ENCODE results near the gene TSHR. TPM values are rescaled to one million over a fixed set of nuclear protein-coding genes. Genes with fewer than 3 reads are reported as not detected.
A peak's percentile ranks its signal among the peaks of the same experiment; 100 is the strongest.
"Not testable (repeated sequence)": the region's sequence is repeated elsewhere in the genome, so short reads cannot be mapped to it uniquely, and the experiment has no call there.

Gene TSHR
- total RNA-seq = not detected in 2 replicates

GRCh38 chr14:80955416-80955941 lies at the start of gene TSHR:
Gene TSHR, plus strand, starts transcription at chr14:80955621. Its CDS starts 60 bp downstream, at chr14:80955681.
- H2AFZ ChIP-seq (ENCODE audit: low read length) = peak within 1 kb of the TSS; percentile 87
- no peaks in the 10 kb centered on the region for H3K9me3 ChIP-seq (ENCODE audit: low read depth, low read length)
- H3K4me1 ChIP-seq (ENCODE audit: insufficient read depth, low read length) = no peaks in the 10 kb centered on the region
- H3K79me2 ChIP-seq (ENCODE audit: insufficient read depth, low read length) = no peaks in the 10 kb centered on the region
- no peak within 1 kb of the TSS for H3K27ac ChIP-seq (ENCODE audit: low read depth, low read length)
- no peaks in the 10 kb centered on the region for H4K20me1 ChIP-seq (ENCODE audit: insufficient read depth, low read length)
- H3K4me3 ChIP-seq (ENCODE audit: insufficient read depth, low read length) = peak within 1 kb of the TSS; percentile 73
- peak; percentile 32 for DNase-seq (ENCODE audit: insufficient read length, low spot score, missing footprints)
- peak within 1 kb of the TSS; percentile 84 for H3K4me2 ChIP-seq (ENCODE audit: insufficient read depth, low read length)
- peaks cover 27% of the 10 kb centered on the region for H3K27me3 ChIP-seq (ENCODE audit: insufficient read depth, low read length)
- H3K36me3 ChIP-seq (ENCODE audit: insufficient read depth, low read length) = no peaks in the 10 kb centered on the region
- TF ChIP-seq CTCF (IDR thresholded peaks at IDR 0.05; ENCODE audit: extremely low read depth, low read depth, low read length) = no peak

- no peak for DNase-seq (ENCODE audit: insufficient read length, low spot score, missing footprints)
- H3K4me1 ChIP-seq (ENCODE audit: insufficient read depth, low read length) = no peaks in the 10 kb centered on the region
- H3K27me3 ChIP-seq (ENCODE audit: insufficient read depth, low read length) = no peaks in the 10 kb centered on the region
- no peaks in the 10 kb centered on the region for H3K36me3 ChIP-seq (ENCODE audit: insufficient read depth, low read length)
- no peaks in the 10 kb centered on the region for H4K20me1 ChIP-seq (ENCODE audit: insufficient read depth, low read length)
- no peak overlapping the region for H3K4me2 ChIP-seq (ENCODE audit: insufficient read depth, low read length)
- no peaks in the 10 kb centered on the region for H3K9me3 ChIP-seq (ENCODE audit: low read depth, low read length)
- H3K79me2 ChIP-seq (ENCODE audit: insufficient read depth, low read length) = no peaks in the 10 kb centered on the region
- no peak for TF ChIP-seq CTCF (IDR thresholded peaks at IDR 0.05; ENCODE audit: extremely low read depth, low read depth, low read length)
- H2AFZ ChIP-seq (ENCODE audit: low read length) = no peak overlapping the region
- no peak overlapping the region for H3K27ac ChIP-seq (ENCODE audit: low read depth, low read length)
- H3K4me3 ChIP-seq (ENCODE audit: insufficient read depth, low read length) = no peak overlapping the region
Observed at GRCh38 chr14:80906336-80906735, 49.1 kb upstream of the TSHR start.

DNA sequence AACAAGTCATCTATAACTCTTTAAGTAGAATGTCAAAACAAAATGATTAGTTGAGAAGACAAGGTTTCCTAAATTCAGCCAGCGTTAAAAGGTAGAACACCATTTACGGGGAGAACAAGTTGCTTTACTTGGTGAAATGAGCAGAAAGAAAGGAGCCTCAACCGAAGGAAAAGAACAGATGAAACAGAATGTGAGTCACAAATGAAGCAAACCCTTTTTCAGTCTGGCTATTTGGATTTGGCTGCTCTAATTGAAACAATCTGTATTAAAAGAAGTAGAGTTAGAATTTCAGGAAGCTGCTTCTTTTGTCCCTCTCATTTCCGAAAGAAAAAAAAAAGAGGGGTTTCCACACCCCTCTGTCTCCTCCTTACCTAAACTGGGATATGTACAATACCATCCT lies 48.5 kb upstream of the TSHR start:
- H2AFZ ChIP-seq (ENCODE audit: low read length) = peak overlapping the region; percentile 30

DNA sequence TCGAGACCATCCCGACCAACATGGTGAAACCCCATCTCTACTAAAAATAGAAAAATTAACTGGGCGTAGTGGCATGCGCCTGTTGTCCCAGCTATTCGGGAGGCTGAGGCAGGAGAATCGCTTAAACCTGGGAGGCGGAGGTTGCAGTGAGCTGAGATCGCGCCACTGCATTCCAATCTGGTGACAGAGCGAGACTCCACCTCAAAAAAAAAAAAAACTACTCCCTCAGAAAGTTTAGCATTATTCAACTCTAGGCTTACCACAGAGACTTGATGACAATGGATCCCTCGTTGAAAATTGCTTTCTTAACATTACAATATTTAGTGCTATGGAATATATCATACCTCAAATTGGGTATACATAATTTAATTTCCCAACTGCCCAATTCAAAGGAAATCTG lies 43.4 kb upstream of the TSHR start:
- H3K9me3 ChIP-seq (ENCODE audit: low read depth, low read length); H3K79me2 ChIP-seq (ENCODE audit: insufficient read depth, low read length); H2AFZ ChIP-seq (ENCODE audit: low read length); H3K4me3 ChIP-seq (ENCODE audit: insufficient read depth, low read length); H4K20me1 ChIP-seq (ENCODE audit: insufficient read depth, low read length); H3K27me3 ChIP-seq (ENCODE audit: insufficient read depth, low read length); H3K4me2 ChIP-seq (ENCODE audit: insufficient read depth, low read length); DNase-seq (ENCODE audit: insufficient read length, low spot score, missing footprints); H3K36me3 ChIP-seq (ENCODE audit: insufficient read depth, low read length); H3K4me1 ChIP-seq (ENCODE audit: insufficient read depth, low read length); H3K27ac ChIP-seq (ENCODE audit: low read depth, low read length): not testable (repeated sequence)

More for the DNA sequence above, 48.5 kb upstream of the TSHR start:
- Histone ChIP-seq H4K20me1 (ENCODE audit: insufficient read depth, low read length) (no peaks in the 10 kb centered on the region), H3K79me2 (ENCODE audit: insufficient read depth, low read length) (no peaks in the 10 kb centered on the region), H3K27me3 (ENCODE audit: insufficient read depth, low read length) (no peaks in the 10 kb centered on the region), H3K4me3 (ENCODE audit: insufficient read depth, low read length) (no peak overlapping the region), H3K27ac (ENCODE audit: low read depth, low read length) (no peak overlapping the region), H3K4me1 (ENCODE audit: insufficient read depth, low read length) (no peaks in the 10 kb centered on the region), H3K36me3 (ENCODE audit: insufficient read depth, low read length) (no peaks in the 10 kb centered on the region), H3K4me2 (ENCODE audit: insufficient read depth, low read length) (peak overlapping the region; percentile 34), H3K9me3 (ENCODE audit: low read depth, low read length) (no peaks in the 10 kb centered on the region)
- no peak for DNase-seq (ENCODE audit: insufficient read length, low spot score, missing footprints)
- no peak for TF ChIP-seq CTCF (IDR thresholded peaks at IDR 0.05; ENCODE audit: extremely low read depth, low read depth, low read length)
